MM.1S (cell line): ENCODE measurements around the gene MRPS2.
"Not testable (repeated sequence)": the region's sequence is repeated elsewhere in the genome, so short reads cannot be mapped to it uniquely, and the experiment has no call there.

Experiments
- DNase-seq: peaks from one replicate; pipeline ENCODE4 v3.0.0-alpha.2; 2015
- H2AFZ ChIP-seq: fragments of 300-600 bp; sonication (generic); 2 replicates; pipeline ENCODE4 v1.6.0; 2016; ENCODE audit warnings: antibody characterized with exemption, low read length
- H3F3A ChIP-seq: fragments of 300-600 bp; sonication (generic); 2 replicates; pipeline ENCODE4 v1.6.1; 2016; ENCODE audit warnings: mild to moderate bottlenecking, antibody characterized with exemption, low read length, moderate library complexity, mixed read lengths; ENCODE audit not compliant: insufficient read depth
- H3K27ac ChIP-seq: fragments of 300-600 bp; sonication (generic); 2 replicates; pipeline ENCODE4 v1.5.1; 2016; ENCODE audit warnings: mild to moderate bottlenecking, low read length
- H3K27me3 ChIP-seq: fragments of 300-600 bp; sonication (generic); replicated peaks from 2 replicates; pipeline ENCODE4 v1.6.0; 2016; ENCODE audit warnings: low read length; ENCODE audit not compliant: insufficient read depth
- H3K36me3 ChIP-seq: fragments of 300-600 bp; sonication (generic); replicated peaks from 2 replicates; pipeline ENCODE4 v1.6.1; 2016; ENCODE audit warnings: mild to moderate bottlenecking, low read length, mixed read lengths; ENCODE audit not compliant: insufficient read depth
- H3K4me1 ChIP-seq: fragments of 300-600 bp; sonication (generic); 2 replicates; pipeline ENCODE4 v1.6.1; 2016; ENCODE audit warnings: low read length, mixed read lengths
- H3K4me2 ChIP-seq: fragments of 300-600 bp; sonication (generic); 2 replicates; pipeline ENCODE4 v1.6.0; 2016; ENCODE audit warnings: low read depth, low read length
- H3K4me3 ChIP-seq: fragments of 300-600 bp; sonication (generic); 2 replicates; pipeline ENCODE4 v1.5.1; 2016; ENCODE audit warnings: low read length, mixed read lengths
- H3K79me2 ChIP-seq: fragments of 300-600 bp; sonication (generic); 2 replicates; pipeline ENCODE4 v1.6.1; 2016; ENCODE audit warnings: mixed run types, low read length, mixed read lengths
- H3K9ac ChIP-seq: fragments of 300-600 bp; sonication (generic); 2 replicates; pipeline ENCODE4 v1.6.1; 2016; ENCODE audit warnings: low read length, mixed read lengths
- H3K9me2 ChIP-seq: fragments of 300-600 bp; sonication (generic); replicated peaks from 2 replicates; pipeline ENCODE4 v1.6.1; 2016; ENCODE audit warnings: mild to moderate bottlenecking, low read length, mixed read lengths; ENCODE audit not compliant: insufficient read depth
- H3K9me3 ChIP-seq: fragments of 300-600 bp; sonication (generic); replicated peaks from 2 replicates; pipeline ENCODE4 v1.6.1; 2016; ENCODE audit warnings: mild to moderate bottlenecking, low read length, mixed read lengths; ENCODE audit not compliant: insufficient read depth
- H4K20me1 ChIP-seq: fragments of 300-600 bp; sonication (generic); 2 replicates; pipeline ENCODE4 v1.6.1; 2016; ENCODE audit warnings: mild to moderate bottlenecking, low read length, moderate library complexity, mixed read lengths; ENCODE audit not compliant: insufficient read depth
- EZH2 ChIP-seq: fragments of 300-600 bp; sonication (generic); optimal IDR thresholded peaks from 2 replicates; pipeline ENCODE3; 2017; ENCODE audit warnings: low read depth, mild to moderate bottlenecking, antibody characterized with exemption, low read length, mixed read lengths
- EZH2phosphoT487 ChIP-seq: fragments of 300-600 bp; sonication (generic); IDR thresholded peaks from 2 replicates; pipeline ENCODE4 v1.6.1; 2018; ENCODE audit warnings: antibody characterized with exemption, low read length
- TF ChIP-seq, protein P1 (sequence below): fragments of 300-600 bp; sonication (generic); IDR thresholded peaks from 2 replicates; pipeline ENCODE4 v1.5.1; 2016; ENCODE audit warnings: antibody characterized with exemption, low read length, mixed read lengths

The MRPS2 gene

DNA sequence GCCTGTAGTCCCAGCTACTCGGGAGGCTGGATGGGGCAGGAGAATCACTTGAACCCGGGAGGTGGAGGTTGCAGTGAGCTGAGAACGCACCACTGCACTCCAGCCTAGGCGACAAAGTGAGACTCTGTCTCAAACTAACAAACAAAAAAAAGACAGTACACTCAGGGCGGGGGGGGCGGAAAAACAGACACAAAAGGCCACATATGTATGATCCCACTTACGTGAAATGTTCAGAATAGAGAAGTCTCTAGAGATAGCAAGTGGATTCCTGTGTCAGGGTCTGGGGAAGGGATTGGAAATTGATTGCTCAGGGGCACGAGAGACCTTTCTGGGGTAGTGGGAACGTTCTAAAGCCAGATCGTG is 11.7 kb downstream of the MRPS2 start:
- TF ChIP-seq, protein P1, sequence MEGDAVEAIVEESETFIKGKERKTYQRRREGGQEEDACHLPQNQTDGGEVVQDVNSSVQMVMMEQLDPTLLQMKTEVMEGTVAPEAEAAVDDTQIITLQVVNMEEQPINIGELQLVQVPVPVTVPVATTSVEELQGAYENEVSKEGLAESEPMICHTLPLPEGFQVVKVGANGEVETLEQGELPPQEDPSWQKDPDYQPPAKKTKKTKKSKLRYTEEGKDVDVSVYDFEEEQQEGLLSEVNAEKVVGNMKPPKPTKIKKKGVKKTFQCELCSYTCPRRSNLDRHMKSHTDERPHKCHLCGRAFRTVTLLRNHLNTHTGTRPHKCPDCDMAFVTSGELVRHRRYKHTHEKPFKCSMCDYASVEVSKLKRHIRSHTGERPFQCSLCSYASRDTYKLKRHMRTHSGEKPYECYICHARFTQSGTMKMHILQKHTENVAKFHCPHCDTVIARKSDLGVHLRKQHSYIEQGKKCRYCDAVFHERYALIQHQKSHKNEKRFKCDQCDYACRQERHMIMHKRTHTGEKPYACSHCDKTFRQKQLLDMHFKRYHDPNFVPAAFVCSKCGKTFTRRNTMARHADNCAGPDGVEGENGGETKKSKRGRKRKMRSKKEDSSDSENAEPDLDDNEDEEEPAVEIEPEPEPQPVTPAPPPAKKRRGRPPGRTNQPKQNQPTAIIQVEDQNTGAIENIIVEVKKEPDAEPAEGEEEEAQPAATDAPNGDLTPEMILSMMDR: no peak
- TF ChIP-seq EZH2: no peak
- TF ChIP-seq EZH2phosphoT487: no peak
- Histone ChIP-seq H3K79me2 (no peaks in the 10 kb centered on the region), H3K9me2 (no peaks in the 10 kb centered on the region), H3K4me3 (no peak overlapping the region), H3K27me3 (peaks cover 4% of the 10 kb centered on the region; the same call in 1 of the 2 replicates), H3K4me1 (peaks cover 14% of the 10 kb centered on the region), H2AFZ (no peak overlapping the region), H3K27ac (no peak overlapping the region), H3K4me2 (no peak overlapping the region), H3K36me3 (no peaks in the 10 kb centered on the region), H3K9me3 (no peaks in the 10 kb centered on the region), H3F3A (no peaks in the 10 kb centered on the region; the same call in 1 of the 2 replicates), H4K20me1 (no peaks in the 10 kb centered on the region), H3K9ac (no peak overlapping the region)
- DNase-seq: no peak

GRCh38 chr9:135512904-135513303 is 12.4 kb downstream of the MRPS2 start:
- no peak for DNase-seq

DNA sequence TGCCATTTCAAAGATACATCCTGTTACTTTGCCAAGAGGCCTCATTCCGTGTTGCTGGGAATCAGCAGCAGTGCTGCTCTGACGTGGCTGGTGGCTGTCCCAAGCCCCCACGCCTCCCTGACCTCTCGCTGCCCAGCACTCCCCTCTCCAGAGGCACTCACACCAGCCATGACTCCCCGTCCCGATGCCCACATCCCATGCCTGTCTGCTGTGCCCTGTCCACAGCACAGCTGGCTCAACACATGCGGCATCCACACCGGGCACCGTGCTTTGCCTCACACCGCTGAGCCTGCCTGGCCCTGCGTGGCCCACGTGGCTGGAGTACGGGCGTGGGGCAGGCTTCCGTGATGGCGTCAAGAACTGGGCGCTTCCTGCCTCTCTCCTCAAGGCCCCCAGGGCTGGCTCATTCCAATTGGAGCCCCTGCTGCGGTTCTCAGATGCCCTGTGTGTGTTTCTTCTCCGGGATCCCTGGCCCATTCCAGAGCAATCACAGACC is 12.9 kb downstream of the MRPS2 start:
- H3K4me1 ChIP-seq: peaks cover 14% of the 10 kb centered on the region
- no peaks in the 10 kb centered on the region for H3K36me3 ChIP-seq
- H3K9me3 ChIP-seq: no peaks in the 10 kb centered on the region
- H3K4me3 ChIP-seq: no peak overlapping the region
- H3K9me2 ChIP-seq: no peaks in the 10 kb centered on the region
- H3K27me3 ChIP-seq: peaks cover 13% of the 10 kb centered on the region
- no peak overlapping the region for H3K4me2 ChIP-seq
- TF ChIP-seq, protein P1: no peak
- TF ChIP-seq EZH2phosphoT487: no peak
- TF ChIP-seq EZH2: no peak
- no peaks in the 10 kb centered on the region for H4K20me1 ChIP-seq
- no peak overlapping the region for H3K27ac ChIP-seq
- no peak for DNase-seq
- no peak overlapping the region for H3K9ac ChIP-seq
- H2AFZ ChIP-seq: no peak overlapping the region
- H3K79me2 ChIP-seq: no peaks in the 10 kb centered on the region
- no peaks in the 10 kb centered on the region; the same call in 1 of the 2 replicates for H3F3A ChIP-seq

More at GRCh38 chr9:135512904-135513303, 12.4 kb downstream of the MRPS2 start:
- Histone ChIP-seq H3K4me1 (peaks cover 14% of the 10 kb centered on the region), H3K9me2 (no peaks in the 10 kb centered on the region), H3K4me3 (no peak overlapping the region), H3K79me2 (no peaks in the 10 kb centered on the region), H3K4me2 (no peak overlapping the region), H3F3A (no peaks in the 10 kb centered on the region; the same call in 1 of the 2 replicates), H3K9ac (no peak overlapping the region), H3K27me3 (peaks cover 10% of the 10 kb centered on the region), H3K36me3 (no peaks in the 10 kb centered on the region), H3K9me3 (no peaks in the 10 kb centered on the region), H4K20me1 (no peaks in the 10 kb centered on the region), H3K27ac (no peak overlapping the region), H2AFZ (no peak overlapping the region)
- TF ChIP-seq EZH2phosphoT487: no peak
- TF ChIP-seq, protein P1: no peak
- no peak for TF ChIP-seq EZH2

GRCh38 chr9:135513906-135514305 is 13.4 kb downstream of the MRPS2 start:
- not testable (repeated sequence) for H2AFZ ChIP-seq, H3K36me3 ChIP-seq, H3K4me2 ChIP-seq, H3F3A ChIP-seq, H3K4me3 ChIP-seq, H3K9me3 ChIP-seq, H3K79me2 ChIP-seq, H3K27ac ChIP-seq, H3K9me2 ChIP-seq, H4K20me1 ChIP-seq, DNase-seq, H3K9ac ChIP-seq
- Histone ChIP-seq H3K27me3 (peaks cover 13% of the 10 kb centered on the region), H3K4me1 (peaks cover 14% of the 10 kb centered on the region)
